HepG2 (cell line): ENCODE results near the gene DNAJA3.

Source experiments
- CBX2 ChIP-seq, 2 experiments: fragments of 200-600 bp in 1 of 2; sonication (generic); formaldehyde crosslinking in 1 of 2; IDR thresholded peaks; 2 replicates each; pipeline versions ENCODE4 v1.7.0 to v1.8.1; 2018 to 2022; ENCODE audit warnings: low read depth in 2 of 2, low read length in 1 of 2, mild to moderate bottlenecking in 1 of 2, missing genetic modification reagents in 1 of 2
- FOSL1 ChIP-seq: sonication (generic); formaldehyde crosslinking; IDR thresholded peaks from 2 replicates; pipeline ENCODE4 v1.9.0; 2021; ENCODE audit warnings: missing genetic modification reagents, borderline replicate concordance
- HDAC2 ChIP-seq: sonication (generic); formaldehyde crosslinking; IDR thresholded peaks from 2 replicates; pipeline ENCODE4 v1.4.0; 2020; ENCODE audit warnings: missing genetic modification reagents
- IKZF1 ChIP-seq: fragments of 450-650 bp; IDR thresholded peaks from 2 replicates; pipeline ENCODE4 v1.7.1; 2016
- KLF16 ChIP-seq, 2 experiments: sonication (generic) in 1 of 2; formaldehyde crosslinking in 1 of 2; IDR thresholded peaks; 2 replicates each; pipeline versions ENCODE4 v1.6.1 to v1.8.0; 2016 to 2023; ENCODE audit warnings: missing genetic modification reagents in 2 of 2, missing compliant biosample characterization in 1 of 2
- NFKBIZ ChIP-seq: IDR thresholded peaks from 2 replicates; pipeline ENCODE4 v1.6.1; 2018; ENCODE audit warnings: missing genetic modification reagents, missing compliant biosample characterization
- PCBP1 ChIP-seq: fragments of 200-400 bp; formaldehyde crosslinking; IDR thresholded peaks from 2 replicates; pipeline ENCODE4 v1.6.1; 2017; ENCODE audit warnings: mild to moderate bottlenecking, low read depth, low read length, borderline replicate concordance
- POLR2A ChIP-seq, 2 experiments: IDR thresholded peaks; 2 replicates each; pipeline ENCODE4 v1.6.1; 2011; ENCODE audit warnings: low read depth in 2 of 2, low read length in 2 of 2, mild to moderate bottlenecking in 1 of 2, moderate library complexity in 1 of 2; ENCODE audit not compliant: insufficient read depth in 1 of 2
- TGIF2 ChIP-seq: IDR thresholded peaks from 2 replicates; pipeline ENCODE4 v1.6.1; 2016; ENCODE audit warnings: control low read depth, missing compliant biosample characterization
- ZFX ChIP-seq: sonication (generic); formaldehyde crosslinking; IDR thresholded peaks from 2 replicates; pipeline ENCODE4 v1.4.0; 2020; ENCODE audit warnings: mild to moderate bottlenecking, low read depth, missing genetic modification reagents, moderate library complexity
- TF ChIP-seq, protein P1 (sequence below): sonication (generic); formaldehyde crosslinking; IDR thresholded peaks from 2 replicates; pipeline ENCODE4 v1.8.0; 2022; ENCODE audit warnings: mild to moderate bottlenecking, missing genetic modification reagents; ENCODE audit not compliant: insufficient replicate concordance
- TF ChIP-seq, protein P2 (sequence below): sonication (generic); formaldehyde crosslinking; IDR thresholded peaks from 2 replicates; pipeline ENCODE4 v1.5.0; 2020; ENCODE audit warnings: mild to moderate bottlenecking, missing genetic modification reagents, moderate library complexity
- TF ChIP-seq, protein P3 (sequence below), 2 experiments: IDR thresholded peaks; 2 replicates each; pipeline ENCODE4 v1.6.1; 2011 to 2012; ENCODE audit warnings: low read length in 2 of 2, borderline replicate concordance in 1 of 2, low read depth in 1 of 2, mild to moderate bottlenecking in 1 of 2, moderate library complexity in 1 of 2
- TF ChIP-seq, protein P4 (sequence below): sonication (generic); formaldehyde crosslinking; IDR thresholded peaks from 2 replicates; pipeline ENCODE4 v1.8.1; 2023; ENCODE audit warnings: missing genetic modification reagents, mild to moderate bottlenecking, borderline replicate concordance

DNA sequence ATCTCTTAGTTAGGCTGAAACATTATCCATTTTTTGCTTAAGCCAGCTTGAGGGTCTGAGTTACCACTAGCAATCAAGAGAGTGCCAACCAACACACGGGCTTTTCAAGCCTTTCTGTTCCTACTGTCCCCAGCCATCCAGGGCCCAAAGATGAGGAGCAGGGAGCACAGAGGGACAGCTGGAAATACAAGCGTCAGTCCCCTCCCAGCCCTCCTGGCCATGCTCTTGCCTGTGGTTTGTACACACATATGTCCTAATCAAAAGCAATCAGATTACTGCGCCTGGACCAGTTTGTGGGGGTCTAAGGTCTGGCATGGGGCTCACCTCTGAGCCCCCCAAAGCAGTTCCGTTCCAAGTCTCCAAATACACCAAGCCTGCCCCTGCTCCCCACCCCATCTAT lies 12.8 kb upstream of the DNAJA3 start:
- TF ChIP-seq ZFX (CRISPR knock-in tag) (no peak), FOSL1 (CRISPR knock-in tag) (no peak), PCBP1 (no peak), NFKBIZ (CRISPR knock-in tag) (no peak), HDAC2 (no peak), CBX2 (IDR thresholded peaks at IDR 0.05; ENCODE audit: low read depth, low read length) (no peak), CBX2 (CRISPR knock-in tag; IDR thresholded peaks at IDR 0.05; ENCODE audit: low read depth) (no peak), KLF16 (CRISPR knock-in tag; IDR thresholded peaks at IDR 0.05) (no peak), IKZF1 (no peak), POLR2A (IDR thresholded peaks at IDR 0.05; ENCODE audit: insufficient read depth in 1 of 2, low read depth in 2 of 2, low read length in 2 of 2) (no peak), TGIF2 (no peak)
- TF ChIP-seq, protein P1, sequence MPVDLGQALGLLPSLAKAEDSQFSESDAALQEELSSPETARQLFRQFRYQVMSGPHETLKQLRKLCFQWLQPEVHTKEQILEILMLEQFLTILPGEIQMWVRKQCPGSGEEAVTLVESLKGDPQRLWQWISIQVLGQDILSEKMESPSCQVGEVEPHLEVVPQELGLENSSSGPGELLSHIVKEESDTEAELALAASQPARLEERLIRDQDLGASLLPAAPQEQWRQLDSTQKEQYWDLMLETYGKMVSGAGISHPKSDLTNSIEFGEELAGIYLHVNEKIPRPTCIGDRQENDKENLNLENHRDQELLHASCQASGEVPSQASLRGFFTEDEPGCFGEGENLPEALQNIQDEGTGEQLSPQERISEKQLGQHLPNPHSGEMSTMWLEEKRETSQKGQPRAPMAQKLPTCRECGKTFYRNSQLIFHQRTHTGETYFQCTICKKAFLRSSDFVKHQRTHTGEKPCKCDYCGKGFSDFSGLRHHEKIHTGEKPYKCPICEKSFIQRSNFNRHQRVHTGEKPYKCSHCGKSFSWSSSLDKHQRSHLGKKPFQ (CRISPR knock-in tag) = no peak
- TF ChIP-seq, protein P2, sequence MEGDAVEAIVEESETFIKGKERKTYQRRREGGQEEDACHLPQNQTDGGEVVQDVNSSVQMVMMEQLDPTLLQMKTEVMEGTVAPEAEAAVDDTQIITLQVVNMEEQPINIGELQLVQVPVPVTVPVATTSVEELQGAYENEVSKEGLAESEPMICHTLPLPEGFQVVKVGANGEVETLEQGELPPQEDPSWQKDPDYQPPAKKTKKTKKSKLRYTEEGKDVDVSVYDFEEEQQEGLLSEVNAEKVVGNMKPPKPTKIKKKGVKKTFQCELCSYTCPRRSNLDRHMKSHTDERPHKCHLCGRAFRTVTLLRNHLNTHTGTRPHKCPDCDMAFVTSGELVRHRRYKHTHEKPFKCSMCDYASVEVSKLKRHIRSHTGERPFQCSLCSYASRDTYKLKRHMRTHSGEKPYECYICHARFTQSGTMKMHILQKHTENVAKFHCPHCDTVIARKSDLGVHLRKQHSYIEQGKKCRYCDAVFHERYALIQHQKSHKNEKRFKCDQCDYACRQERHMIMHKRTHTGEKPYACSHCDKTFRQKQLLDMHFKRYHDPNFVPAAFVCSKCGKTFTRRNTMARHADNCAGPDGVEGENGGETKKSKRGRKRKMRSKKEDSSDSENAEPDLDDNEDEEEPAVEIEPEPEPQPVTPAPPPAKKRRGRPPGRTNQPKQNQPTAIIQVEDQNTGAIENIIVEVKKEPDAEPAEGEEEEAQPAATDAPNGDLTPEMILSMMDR (CRISPR knock-in tag) = no peak
- TF ChIP-seq, protein P3, sequence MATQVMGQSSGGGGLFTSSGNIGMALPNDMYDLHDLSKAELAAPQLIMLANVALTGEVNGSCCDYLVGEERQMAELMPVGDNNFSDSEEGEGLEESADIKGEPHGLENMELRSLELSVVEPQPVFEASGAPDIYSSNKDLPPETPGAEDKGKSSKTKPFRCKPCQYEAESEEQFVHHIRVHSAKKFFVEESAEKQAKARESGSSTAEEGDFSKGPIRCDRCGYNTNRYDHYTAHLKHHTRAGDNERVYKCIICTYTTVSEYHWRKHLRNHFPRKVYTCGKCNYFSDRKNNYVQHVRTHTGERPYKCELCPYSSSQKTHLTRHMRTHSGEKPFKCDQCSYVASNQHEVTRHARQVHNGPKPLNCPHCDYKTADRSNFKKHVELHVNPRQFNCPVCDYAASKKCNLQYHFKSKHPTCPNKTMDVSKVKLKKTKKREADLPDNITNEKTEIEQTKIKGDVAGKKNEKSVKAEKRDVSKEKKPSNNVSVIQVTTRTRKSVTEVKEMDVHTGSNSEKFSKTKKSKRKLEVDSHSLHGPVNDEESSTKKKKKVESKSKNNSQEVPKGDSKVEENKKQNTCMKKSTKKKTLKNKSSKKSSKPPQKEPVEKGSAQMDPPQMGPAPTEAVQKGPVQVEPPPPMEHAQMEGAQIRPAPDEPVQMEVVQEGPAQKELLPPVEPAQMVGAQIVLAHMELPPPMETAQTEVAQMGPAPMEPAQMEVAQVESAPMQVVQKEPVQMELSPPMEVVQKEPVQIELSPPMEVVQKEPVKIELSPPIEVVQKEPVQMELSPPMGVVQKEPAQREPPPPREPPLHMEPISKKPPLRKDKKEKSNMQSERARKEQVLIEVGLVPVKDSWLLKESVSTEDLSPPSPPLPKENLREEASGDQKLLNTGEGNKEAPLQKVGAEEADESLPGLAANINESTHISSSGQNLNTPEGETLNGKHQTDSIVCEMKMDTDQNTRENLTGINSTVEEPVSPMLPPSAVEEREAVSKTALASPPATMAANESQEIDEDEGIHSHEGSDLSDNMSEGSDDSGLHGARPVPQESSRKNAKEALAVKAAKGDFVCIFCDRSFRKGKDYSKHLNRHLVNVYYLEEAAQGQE (IDR thresholded peaks at IDR 0.05; ENCODE audit: borderline replicate concordance in 1 of 2, low read depth in 1 of 2, low read length in 2 of 2) = no peak
- TF ChIP-seq, protein P4, sequence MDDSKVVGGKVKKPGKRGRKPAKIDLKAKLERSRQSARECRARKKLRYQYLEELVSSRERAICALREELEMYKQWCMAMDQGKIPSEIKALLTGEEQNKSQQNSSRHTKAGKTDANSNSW (CRISPR knock-in tag) = no peak
